Peyer's patch (tissue), 4 donors: Measurements from ENCODE around the gene MTFMT.

Experiments
- CTCF ChIP-seq, 6 experiments: fragments of 450-650 bp in 4 of 6; fragments of 200-600 bp in 2 of 6; sonication (generic) in 1 of 6; IDR thresholded peaks; one replicate each; pipeline ENCODE4 v1.5.1; 2017 to 2019; ENCODE audit warnings: antibody characterized with exemption in 6 of 6, mild to moderate bottlenecking in 3 of 6, moderate library complexity in 1 of 6
- POLR2A ChIP-seq, 2 donors: fragments of 450-650 bp; IDR thresholded peaks; one replicate each; pipeline ENCODE4 v1.5.1; 2017; ENCODE audit warnings: antibody characterized with exemption in 2 of 2, mild to moderate bottlenecking in 2 of 2, moderate library complexity in 2 of 2

- TF ChIP-seq CTCF (IDR thresholded peaks at IDR 0.05) (no peak), POLR2A (IDR thresholded peaks at IDR 0.05) (no peak)
These were observed 42.6 kb upstream of the MTFMT start for GRCh38 chr15:65072027-65072426.
